Parathyroid adenoma (tissue), 2 donors: ENCODE data around the gene SNRPA1.

ENCODE experiments used
- H2AFZ ChIP-seq: fragments of 300-600 bp; sonication (generic); one replicate; pipeline ENCODE4 v1.7.0; 2017; ENCODE audit warnings: antibody characterized with exemption, mild to moderate bottlenecking
- H3K27ac ChIP-seq: fragments of 300-600 bp; sonication (generic); one replicate; pipeline ENCODE4 v1.7.0; 2017
- H3K27me3 ChIP-seq: fragments of 300-600 bp; sonication (generic); one replicate; pipeline ENCODE4 v1.7.0; 2017; ENCODE audit warnings: low read length; ENCODE audit not compliant: control insufficient read depth, insufficient read depth
- H3K36me3 ChIP-seq: fragments of 300-600 bp; sonication (generic); one replicate; pipeline ENCODE4 v1.7.0; 2017; ENCODE audit warnings: low read length; ENCODE audit not compliant: control insufficient read depth, insufficient read depth
- H3K4me1 ChIP-seq: fragments of 300-600 bp; sonication (generic); one replicate; pipeline ENCODE4 v1.7.0; 2017; ENCODE audit warnings: control low read depth
- H3K4me2 ChIP-seq: fragments of 300-600 bp; sonication (generic); one replicate; pipeline ENCODE4 v1.7.0; 2017; ENCODE audit warnings: low read length
- H3K4me3 ChIP-seq: fragments of 300-600 bp; sonication (generic); one replicate; pipeline ENCODE4 v1.7.0; 2017; ENCODE audit warnings: low read depth, low read length
- H3K79me2 ChIP-seq: fragments of 300-600 bp; sonication (generic); one replicate; pipeline ENCODE4 v1.7.0; 2017; ENCODE audit warnings: control low read depth
- H3K9ac ChIP-seq: fragments of 300-600 bp; sonication (generic); one replicate; pipeline ENCODE4 v1.7.0; 2017; ENCODE audit warnings: mild to moderate bottlenecking
- H3K9me3 ChIP-seq: fragments of 300-600 bp; sonication (generic); one replicate; pipeline ENCODE4 v1.7.0; 2017; ENCODE audit warnings: low read length; ENCODE audit not compliant: control insufficient read depth
- TF ChIP-seq, protein P1 (sequence below): fragments of 300-600 bp; sonication (generic); IDR thresholded peaks from one replicate; pipeline ENCODE4 v1.7.0; 2017; ENCODE audit warnings: antibody characterized with exemption, mild to moderate bottlenecking
- donor health status: primary hyperparathyroidism.

The SNRPA1 gene

DNA sequence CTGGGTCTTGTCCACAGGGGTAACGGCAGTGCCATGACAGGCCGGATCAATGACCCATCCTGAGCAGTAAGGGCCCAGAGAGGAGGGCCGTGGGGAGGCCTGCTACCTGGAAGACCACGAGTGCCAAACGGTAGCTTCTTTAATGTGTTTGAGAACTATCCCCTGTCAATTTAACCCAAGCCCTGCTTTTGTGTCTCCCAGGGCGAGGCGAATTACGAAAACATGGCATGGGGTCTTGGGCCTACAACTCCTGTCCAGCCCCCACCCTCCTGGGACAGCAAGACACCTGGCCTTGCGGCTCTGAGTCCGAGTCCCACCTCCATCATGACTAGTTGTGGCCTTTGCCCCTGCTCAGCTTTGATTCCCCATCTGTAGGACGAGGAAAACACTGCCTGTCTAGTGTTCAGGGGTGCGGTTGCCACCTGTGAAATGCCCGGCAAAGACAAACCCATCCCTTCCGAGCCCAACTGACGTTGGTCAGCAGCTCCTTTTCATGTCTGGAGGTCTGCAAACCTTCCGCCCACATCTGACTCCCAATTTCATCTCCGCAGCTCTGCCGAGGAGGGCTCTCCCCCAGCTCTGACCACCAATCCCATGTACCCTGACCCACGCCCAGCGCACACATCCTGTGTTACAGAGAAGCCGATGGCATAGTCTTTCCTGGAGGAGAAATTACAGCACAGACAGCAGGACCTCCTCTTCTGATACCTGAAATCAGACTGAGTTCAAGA lies 28.9 kb upstream of the SNRPA1 start:
- H3K9ac ChIP-seq: no peak overlapping the region
- H3K9me3 ChIP-seq: no peaks in the 10 kb centered on the region
- TF ChIP-seq, protein P1, sequence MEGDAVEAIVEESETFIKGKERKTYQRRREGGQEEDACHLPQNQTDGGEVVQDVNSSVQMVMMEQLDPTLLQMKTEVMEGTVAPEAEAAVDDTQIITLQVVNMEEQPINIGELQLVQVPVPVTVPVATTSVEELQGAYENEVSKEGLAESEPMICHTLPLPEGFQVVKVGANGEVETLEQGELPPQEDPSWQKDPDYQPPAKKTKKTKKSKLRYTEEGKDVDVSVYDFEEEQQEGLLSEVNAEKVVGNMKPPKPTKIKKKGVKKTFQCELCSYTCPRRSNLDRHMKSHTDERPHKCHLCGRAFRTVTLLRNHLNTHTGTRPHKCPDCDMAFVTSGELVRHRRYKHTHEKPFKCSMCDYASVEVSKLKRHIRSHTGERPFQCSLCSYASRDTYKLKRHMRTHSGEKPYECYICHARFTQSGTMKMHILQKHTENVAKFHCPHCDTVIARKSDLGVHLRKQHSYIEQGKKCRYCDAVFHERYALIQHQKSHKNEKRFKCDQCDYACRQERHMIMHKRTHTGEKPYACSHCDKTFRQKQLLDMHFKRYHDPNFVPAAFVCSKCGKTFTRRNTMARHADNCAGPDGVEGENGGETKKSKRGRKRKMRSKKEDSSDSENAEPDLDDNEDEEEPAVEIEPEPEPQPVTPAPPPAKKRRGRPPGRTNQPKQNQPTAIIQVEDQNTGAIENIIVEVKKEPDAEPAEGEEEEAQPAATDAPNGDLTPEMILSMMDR: no peak

DNA sequence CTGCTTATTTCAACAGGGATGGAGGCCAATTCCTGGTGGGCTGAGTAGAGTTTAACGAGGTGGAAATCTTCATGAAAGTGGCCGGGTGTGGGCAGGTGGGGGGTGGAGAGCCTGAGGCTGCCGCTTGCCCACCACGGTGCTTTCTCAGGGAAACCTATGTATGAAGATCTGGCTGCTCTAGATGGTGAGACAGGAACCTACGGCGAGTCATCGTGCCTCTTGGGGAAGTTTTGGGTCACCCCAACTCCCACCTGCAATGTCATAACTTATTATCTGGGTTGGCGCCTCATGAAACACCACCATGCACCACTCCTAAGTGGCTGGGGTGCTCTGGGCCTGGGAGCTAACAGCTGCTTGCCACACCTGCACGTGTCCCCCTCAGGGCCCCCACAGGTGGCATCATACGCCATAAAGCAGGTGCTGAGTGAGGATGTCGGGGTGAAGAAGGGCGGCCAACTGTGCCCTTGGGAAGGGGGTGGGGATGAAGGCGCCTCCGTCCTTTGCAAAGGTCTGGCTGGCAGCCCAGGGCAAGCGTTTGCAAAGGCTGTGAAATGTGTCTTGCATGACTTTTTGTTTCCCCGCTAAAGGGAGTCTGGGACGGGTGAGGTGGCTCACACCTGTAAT lies 27.9 kb upstream of the SNRPA1 start:
- H3K4me1 ChIP-seq: no peaks in the 10 kb centered on the region
- no peaks in the 10 kb centered on the region for H3K79me2 ChIP-seq
- H3K36me3 ChIP-seq: no peaks in the 10 kb centered on the region
- no peak overlapping the region for H3K4me2 ChIP-seq
- no peaks in the 10 kb centered on the region for H3K9me3 ChIP-seq
- H3K27ac ChIP-seq: no peak overlapping the region
- H3K4me3 ChIP-seq: no peak overlapping the region
- no peak overlapping the region for H3K9ac ChIP-seq
- no peaks in the 10 kb centered on the region for H3K27me3 ChIP-seq
- TF ChIP-seq, protein P1: no peak
- no peak overlapping the region for H2AFZ ChIP-seq

More for the DNA sequence above, 28.9 kb upstream of the SNRPA1 start:
- Histone ChIP-seq H3K27ac (no peak overlapping the region), H3K4me2 (no peak overlapping the region), H3K4me1 (no peaks in the 10 kb centered on the region), H2AFZ (no peak overlapping the region), H3K79me2 (no peaks in the 10 kb centered on the region), H3K36me3 (no peaks in the 10 kb centered on the region), H3K27me3 (no peaks in the 10 kb centered on the region), H3K4me3 (no peak overlapping the region)

DNA sequence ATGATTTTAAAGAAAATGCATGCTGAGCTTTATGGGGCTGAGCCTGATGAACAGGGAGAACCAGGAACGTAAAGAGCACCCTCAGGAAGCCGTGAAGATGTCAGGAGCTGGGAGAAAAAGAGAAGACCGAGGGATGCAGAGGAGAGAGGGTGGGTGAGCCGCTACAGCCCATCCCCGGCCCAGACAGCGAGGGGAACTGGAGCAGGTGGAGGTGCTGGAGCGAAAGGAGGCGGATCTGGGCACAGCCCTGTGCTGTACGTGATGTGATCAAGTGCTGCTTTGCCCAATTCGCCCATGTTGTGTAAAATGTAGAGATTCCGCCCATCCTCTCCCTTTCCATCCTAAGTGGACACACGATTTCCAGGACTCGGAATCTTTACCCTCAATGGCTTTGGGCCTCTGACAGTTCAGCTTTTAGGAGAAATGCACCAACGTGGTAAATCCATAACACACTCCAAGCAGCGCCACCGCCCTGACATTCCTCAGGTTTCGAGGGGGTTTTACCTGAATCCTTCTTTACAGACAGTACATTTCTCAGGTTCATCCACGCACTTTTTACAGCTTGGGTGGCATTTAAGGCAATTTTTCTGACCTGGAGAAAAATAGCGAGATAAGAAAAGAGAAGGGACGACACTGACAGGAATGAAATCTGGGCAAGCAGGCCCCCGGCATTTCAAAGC lies 27.1 kb upstream of the SNRPA1 start:
- Histone ChIP-seq H3K4me3 (no peak overlapping the region), H3K4me2 (no peak overlapping the region), H3K4me1 (no peaks in the 10 kb centered on the region), H3K27me3 (no peaks in the 10 kb centered on the region), H3K27ac (no peak overlapping the region), H3K79me2 (no peaks in the 10 kb centered on the region), H3K9ac (no peak overlapping the region), H2AFZ (no peak overlapping the region), H3K36me3 (no peaks in the 10 kb centered on the region), H3K9me3 (no peaks in the 10 kb centered on the region)
- TF ChIP-seq, protein P1: no peak

DNA sequence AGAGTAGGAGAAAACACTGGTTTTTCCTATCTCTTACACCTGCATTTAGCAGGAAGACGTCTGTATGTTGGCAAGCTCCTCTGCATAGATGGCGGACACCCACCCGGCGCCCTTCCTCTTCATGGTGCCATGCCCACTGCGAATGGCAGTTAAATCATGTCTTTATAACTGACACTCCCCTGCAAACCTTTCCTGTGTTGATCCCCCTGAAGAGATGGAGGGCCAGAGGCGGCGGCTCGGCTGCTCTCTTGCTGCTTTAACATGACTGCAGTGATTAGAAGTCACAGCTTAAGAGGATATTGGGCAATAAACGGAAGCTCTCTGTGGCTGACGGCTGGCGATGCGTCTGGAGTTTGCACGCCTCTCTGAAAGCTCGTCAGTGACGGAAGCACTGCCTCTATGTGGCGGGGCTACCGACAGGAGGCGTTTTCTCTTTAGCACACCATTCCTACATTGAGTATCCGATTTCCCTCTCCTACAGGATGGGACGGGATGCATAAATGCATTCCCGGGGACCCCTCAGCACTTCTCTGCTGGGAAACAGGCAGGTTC lies 25.5 kb upstream of the SNRPA1 start:
- H3K4me3 ChIP-seq: no peak overlapping the region
- H3K9me3 ChIP-seq: no peaks in the 10 kb centered on the region
- TF ChIP-seq, protein P1: no peak
- H3K36me3 ChIP-seq: no peaks in the 10 kb centered on the region
- no peaks in the 10 kb centered on the region for H3K79me2 ChIP-seq
- no peak overlapping the region for H3K4me2 ChIP-seq
- no peaks in the 10 kb centered on the region for H3K27me3 ChIP-seq
- no peaks in the 10 kb centered on the region for H3K4me1 ChIP-seq
- no peak overlapping the region for H3K27ac ChIP-seq
- no peak overlapping the region for H2AFZ ChIP-seq
- no peak overlapping the region for H3K9ac ChIP-seq
